ENCODE results near the gene ADK.

DNA sequence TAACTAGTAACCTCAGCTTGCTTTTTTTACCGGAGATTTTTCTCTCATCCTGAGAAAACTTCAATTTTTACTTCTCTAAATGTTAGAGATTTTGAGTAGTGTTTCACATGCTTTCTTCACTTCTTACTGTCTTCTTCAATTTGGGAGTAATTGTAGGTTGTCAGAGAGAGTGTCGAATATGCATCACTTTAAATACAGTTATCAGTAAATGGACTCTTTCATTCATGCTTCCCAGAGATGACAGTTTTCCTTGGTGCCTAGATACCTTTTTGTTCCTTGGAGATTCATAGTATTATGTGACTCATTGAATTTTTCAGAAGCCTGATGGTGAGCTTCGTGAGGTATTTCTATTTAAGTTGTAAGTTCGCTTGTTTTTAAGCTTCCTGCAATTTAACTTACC is 169.7 kb downstream of the ADK start:
- TF ChIP-seq, protein P1, sequence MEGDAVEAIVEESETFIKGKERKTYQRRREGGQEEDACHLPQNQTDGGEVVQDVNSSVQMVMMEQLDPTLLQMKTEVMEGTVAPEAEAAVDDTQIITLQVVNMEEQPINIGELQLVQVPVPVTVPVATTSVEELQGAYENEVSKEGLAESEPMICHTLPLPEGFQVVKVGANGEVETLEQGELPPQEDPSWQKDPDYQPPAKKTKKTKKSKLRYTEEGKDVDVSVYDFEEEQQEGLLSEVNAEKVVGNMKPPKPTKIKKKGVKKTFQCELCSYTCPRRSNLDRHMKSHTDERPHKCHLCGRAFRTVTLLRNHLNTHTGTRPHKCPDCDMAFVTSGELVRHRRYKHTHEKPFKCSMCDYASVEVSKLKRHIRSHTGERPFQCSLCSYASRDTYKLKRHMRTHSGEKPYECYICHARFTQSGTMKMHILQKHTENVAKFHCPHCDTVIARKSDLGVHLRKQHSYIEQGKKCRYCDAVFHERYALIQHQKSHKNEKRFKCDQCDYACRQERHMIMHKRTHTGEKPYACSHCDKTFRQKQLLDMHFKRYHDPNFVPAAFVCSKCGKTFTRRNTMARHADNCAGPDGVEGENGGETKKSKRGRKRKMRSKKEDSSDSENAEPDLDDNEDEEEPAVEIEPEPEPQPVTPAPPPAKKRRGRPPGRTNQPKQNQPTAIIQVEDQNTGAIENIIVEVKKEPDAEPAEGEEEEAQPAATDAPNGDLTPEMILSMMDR (IDR thresholded peaks at IDR 0.05): no peak
- TF ChIP-seq POLR2A (IDR thresholded peaks at IDR 0.05): no peak

All from thyroid gland (tissue), 4 donors.